CD4-positive, alpha-beta T cell treated with Interferon gamma for 1 hour (primary cell): Measurements from ENCODE around the gene RPS6KA1.
"Not testable (repeated sequence)": the region's sequence is repeated elsewhere in the genome, so short reads cannot be mapped to it uniquely, and the experiment has no call there.

Experiments used
- DNase-seq: peaks from one replicate; pipeline ENCODE4 v3.0.0-alpha.2; 2020

The RPS6KA1 gene

GRCh38 chr1:26556111-26556510 is 26.6 kb downstream of the RPS6KA1 start:
- DNase-seq: no peak

- DNase-seq: no peak
Measured at GRCh38 chr1:26557008-26557407, 27.4 kb downstream of the RPS6KA1 start.

GRCh38 chr1:26558685-26559048 is 29.1 kb downstream of the RPS6KA1 start:
- DNase-seq: no peak

GRCh38 chr1:26560403-26560780 is 30.8 kb downstream of the RPS6KA1 start:
- DNase-seq: no peak

- no peak for DNase-seq
Measured at GRCh38 chr1:26570287-26570686, 40.7 kb downstream of the RPS6KA1 start.

- no peak for DNase-seq
Measured at GRCh38 chr1:26571381-26571780, 41.8 kb downstream of the RPS6KA1 start.

GRCh38 chr1:26574018-26574417 is 44.5 kb downstream of the RPS6KA1 start:
- no peak for DNase-seq

- no peak for DNase-seq
Measured at GRCh38 chr1:26574719-26575251, 45.2 kb downstream of the RPS6KA1 start.

GRCh38 chr1:26575348-26575747 is 45.8 kb downstream of the RPS6KA1 start:
- no peak for DNase-seq

- no peak for DNase-seq
Measured at GRCh38 chr1:26578167-26578566, 48.6 kb downstream of the RPS6KA1 start.

GRCh38 chr1:26579681-26580111 is 50.1 kb downstream of the RPS6KA1 start:
- no peak for DNase-seq

- no peak for DNase-seq
Measured at GRCh38 chr1:26580116-26580515, 50.6 kb downstream of the RPS6KA1 start.

- DNase-seq: no peak
Measured at GRCh38 chr1:26581287-26581651, 51.7 kb downstream of the RPS6KA1 start.

GRCh38 chr1:26582053-26582835 is 52.7 kb downstream of the RPS6KA1 start:
- no peak for DNase-seq

GRCh38 chr1:26582836-26583460 is 53.4 kb downstream of the RPS6KA1 start:
- peak; percentile 53 for DNase-seq

GRCh38 chr1:26583646-26584485 is 54.3 kb downstream of the RPS6KA1 start:
- DNase-seq: no peak

- not testable (repeated sequence) for DNase-seq
Measured at GRCh38 chr1:26584588-26584987, 55.0 kb downstream of the RPS6KA1 start.

- DNase-seq: no peak
Measured at GRCh38 chr1:26585471-26585870, 55.9 kb downstream of the RPS6KA1 start.

- DNase-seq: no peak
Measured at GRCh38 chr1:26593385-26593784, 63.8 kb downstream of the RPS6KA1 start.

- not testable (repeated sequence) for DNase-seq
Measured at GRCh38 chr1:26594593-26594992, 65.0 kb downstream of the RPS6KA1 start.

GRCh38 chr1:26597629-26598039 is 68.1 kb downstream of the RPS6KA1 start:
- no peak for DNase-seq

GRCh38 chr1:26598890-26599289 is 69.3 kb downstream of the RPS6KA1 start:
- no peak for DNase-seq

GRCh38 chr1:26602378-26602959 is 72.9 kb downstream of the RPS6KA1 start:
- DNase-seq: peak; percentile 2
